Measurements from ENCODE around the gene KIR2DL3. TPM values are rescaled to one million over a fixed set of nuclear protein-coding genes. Genes with fewer than 3 reads are reported as not detected.

The KIR2DL3 gene
- total and polyA plus RNA-seq, 2 of the 4 experiments (the other 2 are of a cell fraction): not detected

- CTCF ChIA-PET: no interaction called here
- Histone ChIP-seq H4K20me1 (ENCODE audit: insufficient read depth, low read length) (no peaks in the 10 kb centered on the region), H4K8ac (ENCODE audit: low read depth in 2 of 2, low read length in 2 of 2) (no peak overlapping the region), H2BK5ac (ENCODE audit: low read depth, low read length, poor library complexity, severe bottlenecking) (no peak overlapping the region), H4K5ac (ENCODE audit: low read depth, low read length) (no peak overlapping the region), H3K9me1 (ENCODE audit: insufficient read depth, low read length) (no peaks in the 10 kb centered on the region), H3K9me3 (ENCODE audit: control insufficient read depth, insufficient read depth, low read length) (peaks cover 28% of the 10 kb centered on the region), H2BK15ac (ENCODE audit: low read depth, low read length) (no peak overlapping the region), H3K79me1 (ENCODE audit: low read depth in 1 of 2, low read length in 2 of 2) (no peaks in the 10 kb centered on the region), H3K27me3 (ENCODE audit: control insufficient read depth, insufficient read depth, low read length) (no peaks in the 10 kb centered on the region), H3K56ac (ENCODE audit: extremely low read depth, insufficient read depth, low read length) (no peak overlapping the region), H3K4me1 (ENCODE audit: control insufficient read depth, insufficient read depth, low read length) (no peaks in the 10 kb centered on the region), H2AK5ac (ENCODE audit: low read depth, low read length) (no peak overlapping the region), H3K4ac (ENCODE audit: low read depth, low read length) (no peak overlapping the region), H3K9ac (ENCODE audit: low read depth, low read length) (no peak overlapping the region), H3K4me3 (ENCODE audit: insufficient read depth, low read depth, low read length) (no peak overlapping the region), H3K4me2 (ENCODE audit: low read depth, low read length) (no peak overlapping the region), H2BK120ac (ENCODE audit: low read depth, low read length) (no peak overlapping the region), H3K23ac (ENCODE audit: low read depth, low read length) (no peak overlapping the region), H2AK9ac (replicated peaks; ENCODE audit: low read depth, low read length, poor library complexity) (no peak overlapping the region), H4K91ac (ENCODE audit: insufficient read depth, low read depth, low read length) (no peak overlapping the region), H3K27ac (ENCODE audit: insufficient read depth, low read length) (no peak overlapping the region), H3K14ac (replicated peaks; ENCODE audit: low read depth, low read length) (no peak overlapping the region), H2BK20ac (ENCODE audit: low read depth, low read length) (no peak overlapping the region), H3K36me3 (ENCODE audit: control insufficient read depth, insufficient read depth, low read length) (no peaks in the 10 kb centered on the region), H2AFZ (replicated peaks; ENCODE audit: low read length, poor library complexity) (no peak overlapping the region), H3K18ac (ENCODE audit: low read depth, low read length) (no peak overlapping the region)
- DNase-seq (no peak), ATAC-seq (ENCODE audit: low read depth) (no peak)
- no TSS peak for BruUV-seq (replicated peaks)
- POLR2A ChIA-PET (ENCODE audit: unreplicated experiment): no interaction called here
- intact Hi-C loops (cut with micrococcal nuclease) (no loop called here), dilution Hi-C loops (cut with HindIII; ENCODE audit: low sequenced_read_pairs, unreplicated experiment) (no loop called here), in situ Hi-C loops (cut with MboI; ENCODE audit: low sequenced_read_pairs) (no loop called here)
- 24% methylated on average over 3 of the region's 13 CpGs; no CpG with 5 or more reads in 1 of the 2 experiments for WGBS, 2 experiments (ENCODE audit: extremely low coverage in 2 of 2, insufficient read length in 1 of 2)
- TF ChIP-seq ELK1 (IDR thresholded peaks at IDR 0.05; ENCODE audit: borderline replicate concordance, low read depth, low read length) (no peak), CEBPB (IDR thresholded peaks at IDR 0.05; ENCODE audit: low read depth, low read length) (no peak), POLR2A (IDR thresholded peaks at IDR 0.05; ENCODE audit: low read depth, low read length) (no peak), BHLHE40 (IDR thresholded peaks at IDR 0.05; ENCODE audit: low read depth, low read length) (no peak), CTCF (conservative IDR thresholded peaks at IDR 0.05; ENCODE audit: low read depth, low read length) (no peak)
Observed at GRCh38 chr19:54739587-54740497, 1.5 kb downstream of the KIR2DL3 start.
